GM19438 (cell line): ENCODE results near the gene CD2BP2.
A peak's percentile ranks its signal among the peaks of the same experiment; 100 is the strongest.
"Not testable (repeated sequence)": the region's sequence is repeated elsewhere in the genome, so short reads cannot be mapped to it uniquely, and the experiment has no call there.

Experiments used
- ATAC-seq: cut with Tn5 transposase; IDR thresholded peaks from one replicate; pipeline ENCODE4 v1.9.1; 2021; ENCODE audit warnings: low read depth; ENCODE audit not compliant: unreplicated experiment

The CD2BP2 gene

DNA sequence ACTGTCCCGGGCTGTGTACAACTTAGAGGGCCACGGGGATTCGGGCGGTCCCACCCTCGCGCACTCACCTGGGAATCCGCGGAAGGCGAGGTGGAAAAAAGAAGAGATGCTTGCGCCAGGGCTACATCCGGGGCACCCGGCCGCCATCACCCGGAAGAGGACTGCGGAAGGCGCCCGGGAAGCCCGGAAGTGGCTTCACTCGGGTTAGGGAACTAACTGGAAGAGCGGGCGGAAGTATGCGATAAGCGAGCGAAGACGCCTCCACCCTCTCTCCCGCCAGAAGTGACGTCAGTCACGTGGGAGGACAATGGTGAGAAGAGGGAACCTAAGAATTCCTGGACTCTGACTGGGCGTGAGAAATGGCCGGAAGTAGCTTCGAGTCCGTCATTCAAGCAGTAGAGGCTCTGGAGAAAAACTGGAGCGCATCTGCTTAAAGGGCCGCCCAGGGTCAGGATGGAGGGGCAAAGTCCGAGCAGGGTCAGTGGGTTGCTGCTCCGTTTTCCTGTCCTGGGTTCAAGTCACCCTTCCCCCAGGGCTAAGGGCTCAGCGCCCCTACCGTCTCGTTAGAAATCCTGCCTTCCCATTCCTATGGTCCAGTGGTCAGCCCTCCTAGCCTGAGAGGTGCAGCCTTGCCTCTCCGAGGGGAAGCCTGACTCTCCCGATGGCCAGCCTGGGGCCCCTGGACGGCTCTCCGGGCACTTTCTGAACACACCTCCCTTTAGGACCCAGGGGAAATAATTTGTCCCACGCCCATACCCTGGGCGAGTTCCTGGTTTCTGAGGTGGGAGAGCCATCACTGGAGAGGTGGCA, at the start of gene CD2BP2:
TSS of gene CD2BP2 (minus strand) at position 165 of the 810 bp plus-strand sequence. CDS start 627 bp downstream, outside the sequence.
- ATAC-seq = peak; percentile 61

DNA sequence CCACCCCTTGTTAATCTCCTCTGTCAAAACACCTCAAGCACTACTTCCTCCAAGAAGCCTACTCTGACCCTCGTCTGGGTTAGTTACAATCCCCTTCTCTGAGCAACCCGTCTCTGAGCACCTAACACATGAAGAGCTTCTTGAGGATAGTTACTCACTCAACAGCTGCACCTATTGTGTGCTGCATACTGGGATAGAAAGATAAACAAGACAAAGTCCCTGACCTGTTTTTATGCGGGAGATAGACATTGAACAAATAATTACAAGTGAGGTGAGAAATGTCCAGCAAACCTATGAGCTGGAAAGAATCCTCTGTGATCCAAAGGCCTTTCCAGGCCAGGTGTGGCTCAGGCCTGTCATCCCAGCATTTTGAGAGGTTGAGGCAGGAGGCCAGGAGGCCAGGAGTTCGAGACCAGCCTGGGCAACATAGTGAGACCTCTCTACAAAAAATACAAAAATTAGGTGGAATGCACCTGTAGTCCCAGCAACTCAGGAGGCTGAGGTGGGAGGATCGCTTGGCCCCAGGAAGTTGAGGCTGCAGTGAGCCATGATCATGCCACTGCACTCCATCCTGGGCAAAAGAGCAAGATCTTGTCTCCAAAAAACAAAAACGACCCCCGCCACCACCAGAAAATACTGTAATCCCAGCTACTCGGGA, 46.8 kb upstream of the CD2BP2 start:
- ATAC-seq = no peak

DNA sequence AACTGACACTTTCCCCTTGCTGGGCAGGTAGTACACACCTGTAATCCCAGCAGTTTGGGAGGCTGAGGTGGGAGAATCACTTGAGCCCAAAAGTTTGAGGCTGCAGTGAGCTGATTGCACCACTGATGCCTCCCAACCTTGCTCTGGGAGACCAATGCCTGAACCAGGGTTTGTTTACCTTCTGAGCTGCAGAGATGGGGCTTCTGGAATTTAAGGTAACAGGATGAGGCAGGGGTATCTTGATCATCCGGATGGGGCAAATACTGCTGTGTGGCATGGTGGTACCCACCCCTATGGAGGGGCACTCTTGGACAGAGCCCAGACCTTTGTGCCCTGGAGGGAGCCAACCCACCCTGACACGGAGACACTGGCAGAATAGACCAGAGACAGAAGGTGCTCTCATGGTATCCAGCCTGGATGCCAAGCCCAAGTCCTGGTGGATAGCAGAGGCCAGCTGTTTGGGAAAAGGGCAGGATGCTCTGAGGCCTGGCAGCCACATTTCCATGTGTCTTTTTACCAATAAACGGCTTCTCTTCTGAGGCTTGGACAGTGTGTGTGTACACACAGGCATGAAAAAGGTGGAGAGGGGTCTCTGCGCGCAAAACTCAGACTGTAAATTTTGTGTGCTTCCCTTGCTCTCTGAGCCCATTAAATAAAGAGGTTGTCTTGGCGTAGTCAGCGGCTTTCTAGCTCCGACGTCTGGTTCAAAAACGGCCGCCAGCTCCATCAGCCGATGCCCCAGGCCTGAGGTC, 44.5 kb upstream of the CD2BP2 start:
- no peak for ATAC-seq

DNA sequence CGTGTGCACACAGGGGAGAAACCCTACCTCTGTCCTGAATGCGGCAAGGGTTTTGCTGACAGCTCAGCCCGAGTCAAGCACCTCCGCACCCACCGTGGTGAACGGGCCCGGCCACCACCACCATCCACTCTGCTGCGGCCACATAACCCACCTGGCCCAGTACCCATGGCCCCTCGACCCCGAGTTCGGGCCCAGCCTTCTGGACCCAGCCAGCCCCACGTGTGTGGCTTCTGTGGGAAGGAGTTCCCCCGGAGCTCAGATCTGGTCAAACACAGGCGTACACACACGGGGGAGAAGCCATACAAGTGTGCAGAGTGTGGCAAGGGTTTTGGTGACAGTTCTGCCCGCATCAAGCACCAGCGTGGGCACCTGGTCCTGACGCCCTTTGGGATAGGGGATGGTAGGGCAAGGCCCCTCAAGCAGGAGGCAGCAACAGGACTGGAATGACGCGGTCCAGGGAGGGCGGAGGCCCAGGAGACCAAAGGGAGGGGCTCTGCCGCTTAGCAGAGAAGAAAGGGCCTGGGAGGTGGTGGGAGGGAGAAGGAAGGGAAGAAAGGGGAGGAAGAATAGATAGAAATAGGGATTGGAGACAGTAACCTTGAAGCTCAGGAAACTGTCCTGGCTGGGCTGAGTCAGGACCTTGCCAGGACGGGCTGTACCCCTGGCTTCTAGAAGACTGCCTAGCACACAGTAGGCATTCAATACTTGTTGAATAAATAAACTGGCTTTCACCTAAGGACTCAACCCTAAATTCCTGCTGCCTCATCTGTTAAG, 43.7 kb upstream of the CD2BP2 start:
- no peak for ATAC-seq

DNA sequence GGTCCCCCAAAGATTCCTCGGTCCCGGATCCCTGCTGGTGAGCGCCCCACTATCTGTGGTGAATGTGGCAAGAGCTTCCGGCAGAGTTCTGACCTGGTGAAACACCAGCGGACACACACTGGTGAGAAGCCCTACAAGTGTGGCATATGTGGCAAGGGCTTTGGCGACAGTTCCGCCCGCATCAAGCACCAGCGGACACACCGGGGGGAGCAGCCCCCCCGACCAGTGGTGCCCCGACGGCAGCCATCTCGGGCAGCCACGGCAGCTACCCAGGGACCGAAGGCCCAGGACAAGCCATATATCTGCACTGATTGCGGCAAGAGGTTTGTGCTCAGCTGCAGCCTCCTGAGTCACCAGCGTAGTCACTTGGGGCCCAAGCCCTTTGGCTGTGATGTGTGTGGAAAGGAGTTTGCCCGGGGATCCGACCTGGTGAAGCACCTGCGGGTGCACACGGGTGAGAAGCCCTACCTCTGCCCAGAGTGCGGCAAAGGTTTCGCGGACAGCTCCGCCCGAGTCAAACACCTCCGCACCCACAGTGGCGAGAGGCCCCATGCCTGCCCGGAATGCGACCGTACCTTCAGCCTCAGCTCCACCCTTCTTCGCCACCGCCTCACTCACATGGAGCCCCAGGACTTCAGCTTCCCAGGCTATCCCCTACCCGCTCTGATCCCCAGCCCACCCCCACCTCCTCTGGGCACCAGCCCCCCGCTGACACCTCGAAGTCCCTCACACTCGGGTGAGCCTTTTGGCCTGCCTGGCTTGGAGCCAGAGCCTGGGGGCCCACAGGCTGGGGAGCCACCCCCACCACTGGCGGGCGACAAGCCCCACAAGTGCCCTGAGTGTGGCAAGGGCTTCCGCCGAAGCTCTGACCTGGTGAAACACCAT, 42.9 kb upstream of the CD2BP2 start:
- no peak for ATAC-seq

DNA sequence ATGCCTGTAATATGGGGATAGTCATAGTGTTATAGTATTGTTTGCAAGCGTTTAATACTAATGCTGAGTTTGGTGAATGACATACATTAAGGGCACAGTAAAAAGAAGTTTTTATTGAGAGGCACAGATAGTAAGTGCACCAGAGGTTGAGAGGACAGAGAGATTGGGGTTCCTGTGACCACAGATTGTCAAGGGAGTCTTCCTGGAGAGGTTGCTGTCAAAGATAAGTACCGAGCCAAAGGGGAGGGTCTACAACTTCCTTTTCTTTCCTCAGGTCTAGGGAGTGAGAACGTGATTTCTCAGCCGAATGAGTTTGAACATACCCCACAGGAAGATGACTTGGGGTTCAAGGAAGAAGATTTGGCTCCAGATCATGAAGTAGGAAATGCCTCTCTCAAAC, 41.9 kb upstream of the CD2BP2 start:
- ATAC-seq = no peak

DNA sequence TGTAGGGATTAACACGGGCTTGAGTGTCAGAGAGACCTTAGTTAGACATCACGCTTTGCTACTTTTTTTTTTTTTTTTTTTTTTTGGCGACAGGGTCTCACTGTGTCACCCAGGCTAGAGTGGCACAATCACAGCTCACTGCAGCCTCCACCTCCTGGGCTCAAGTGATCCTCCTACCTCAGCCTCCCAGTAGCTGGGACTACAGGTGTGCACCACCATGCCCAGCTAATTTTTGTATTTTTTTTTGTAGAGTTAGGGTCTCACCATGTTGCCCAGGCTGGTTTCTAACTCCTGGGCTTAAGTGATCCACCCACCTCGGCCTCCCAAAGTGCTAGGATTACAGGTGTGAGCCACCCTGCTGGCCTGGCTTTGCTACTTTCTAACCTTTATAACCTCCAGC, 41.5 kb upstream of the CD2BP2 start:
- not testable (repeated sequence) for ATAC-seq

DNA sequence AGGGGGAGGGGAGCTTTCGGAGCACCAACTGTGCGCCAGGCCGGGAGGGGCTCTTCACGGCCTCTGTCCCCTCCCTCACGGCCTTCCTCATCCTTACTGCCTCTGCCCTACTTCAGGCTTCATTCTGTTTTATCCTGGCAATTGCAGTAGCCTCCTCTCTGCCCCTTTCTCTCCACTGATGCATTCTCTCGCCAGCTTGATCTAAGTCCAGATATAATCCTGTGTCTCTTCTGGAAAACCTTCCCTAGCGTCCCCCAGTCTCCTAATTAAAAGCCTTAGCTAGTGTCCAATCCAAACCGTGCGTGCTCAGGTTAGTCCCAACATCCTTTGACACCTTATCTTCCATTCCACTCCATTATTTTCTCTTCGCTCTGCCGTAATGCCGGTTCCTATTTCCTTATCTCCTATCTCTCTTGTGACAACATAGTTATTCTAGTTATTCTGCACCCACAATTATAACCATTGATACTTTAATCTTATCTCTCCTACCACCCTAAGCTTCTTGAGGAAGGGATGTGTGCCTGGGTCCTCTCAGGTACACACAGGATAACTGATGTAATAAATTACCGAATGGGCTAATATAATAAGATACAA, 41.0 kb upstream of the CD2BP2 start:
- ATAC-seq = no peak

DNA sequence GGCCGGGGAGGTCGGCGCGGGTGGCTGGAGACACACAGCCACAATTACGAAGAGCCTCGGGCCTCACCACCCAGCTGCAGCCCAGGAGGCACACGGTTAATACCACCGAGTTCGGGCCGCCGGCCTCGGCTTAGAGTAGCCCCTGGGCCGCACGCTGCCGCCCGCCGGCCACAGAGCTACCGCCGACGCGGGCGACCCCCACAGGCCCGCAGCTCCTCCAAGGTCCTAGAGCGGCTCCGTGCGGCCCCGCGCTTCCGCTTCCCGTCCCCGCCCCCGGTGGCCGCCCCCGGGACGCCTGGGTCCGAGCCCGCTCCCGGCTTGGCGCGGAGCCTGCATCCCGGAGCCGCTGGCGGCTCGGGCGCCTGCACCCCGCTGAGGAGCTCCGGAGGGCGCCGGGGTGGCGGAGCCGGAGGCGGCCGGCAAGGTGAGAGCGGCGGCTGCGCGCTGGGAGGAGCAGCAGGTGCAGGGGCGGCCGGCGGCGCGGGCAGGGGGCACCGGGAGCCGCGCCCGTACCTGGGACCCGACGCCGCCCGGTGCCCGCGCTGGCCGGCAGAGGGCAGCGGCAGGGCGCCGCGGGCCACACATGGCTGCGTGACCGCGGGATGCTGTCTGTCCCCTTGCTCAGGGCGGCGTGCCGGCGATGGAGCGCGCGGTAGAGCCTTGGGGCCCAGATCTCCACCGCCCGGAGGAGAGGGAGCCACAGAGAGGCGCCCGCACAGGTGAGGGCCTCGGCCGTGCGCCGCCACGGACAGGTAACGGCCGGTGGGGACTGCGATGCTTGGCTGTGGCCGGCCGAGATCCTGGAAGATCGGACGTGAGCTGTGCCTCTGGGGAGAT, 40.3 kb upstream of the CD2BP2 start, which contains the start of gene ZNF48:
TSS of gene ZNF48 (plus strand) at position 266 of the 837 bp plus-strand sequence. CDS start at position 641, 375 bp downstream.
- peak; percentile 66 for ATAC-seq

DNA sequence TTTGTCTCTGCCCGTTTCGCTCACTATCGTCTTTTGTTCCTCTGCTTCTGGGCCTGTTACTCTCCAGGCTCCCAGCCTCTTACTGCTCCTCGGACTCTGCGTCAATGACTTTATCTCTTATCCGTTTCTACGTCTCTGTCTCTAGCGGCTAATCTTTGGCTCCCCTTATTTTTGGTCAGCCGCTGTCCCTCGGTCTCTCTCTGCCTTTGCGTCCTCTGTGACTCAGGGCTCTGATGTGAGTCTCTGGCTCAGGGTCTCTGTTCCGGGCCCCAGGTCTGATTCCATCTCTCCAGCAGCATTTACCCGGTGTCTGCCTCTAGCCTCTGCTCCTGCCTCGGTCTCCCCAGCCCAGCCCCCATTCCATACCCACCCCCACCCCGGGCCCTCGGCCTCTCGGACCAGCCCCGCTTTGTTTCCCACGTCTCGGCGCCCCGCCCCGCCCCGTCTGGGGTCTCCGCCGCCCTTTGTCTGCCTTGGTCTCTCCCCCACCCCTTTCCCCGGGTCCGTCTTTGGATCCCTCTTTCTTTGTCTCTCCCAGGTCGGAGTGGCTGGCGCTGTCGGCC, 39.6 kb upstream of the CD2BP2 start:
- ATAC-seq = no peak

DNA sequence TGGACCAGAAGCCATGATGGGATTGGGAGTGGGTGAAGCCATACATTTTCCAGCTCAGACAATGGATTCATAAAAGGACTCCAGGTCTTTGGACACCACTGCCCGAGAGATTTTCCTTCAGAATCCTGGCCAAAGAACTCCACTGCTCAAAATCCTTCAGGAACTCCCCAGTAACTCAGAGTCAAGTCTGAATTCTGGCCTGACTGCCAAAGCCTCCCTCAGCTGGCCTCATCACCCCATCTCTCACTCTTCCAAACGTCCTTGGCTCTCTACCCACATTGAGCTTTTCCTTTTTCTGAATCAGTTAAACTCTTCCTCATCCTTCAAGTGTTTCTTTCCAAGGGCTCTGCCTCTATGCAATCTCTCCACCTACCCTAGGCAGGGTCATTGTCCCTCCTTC, 28.4 kb upstream of the CD2BP2 start:
- ATAC-seq = no peak

DNA sequence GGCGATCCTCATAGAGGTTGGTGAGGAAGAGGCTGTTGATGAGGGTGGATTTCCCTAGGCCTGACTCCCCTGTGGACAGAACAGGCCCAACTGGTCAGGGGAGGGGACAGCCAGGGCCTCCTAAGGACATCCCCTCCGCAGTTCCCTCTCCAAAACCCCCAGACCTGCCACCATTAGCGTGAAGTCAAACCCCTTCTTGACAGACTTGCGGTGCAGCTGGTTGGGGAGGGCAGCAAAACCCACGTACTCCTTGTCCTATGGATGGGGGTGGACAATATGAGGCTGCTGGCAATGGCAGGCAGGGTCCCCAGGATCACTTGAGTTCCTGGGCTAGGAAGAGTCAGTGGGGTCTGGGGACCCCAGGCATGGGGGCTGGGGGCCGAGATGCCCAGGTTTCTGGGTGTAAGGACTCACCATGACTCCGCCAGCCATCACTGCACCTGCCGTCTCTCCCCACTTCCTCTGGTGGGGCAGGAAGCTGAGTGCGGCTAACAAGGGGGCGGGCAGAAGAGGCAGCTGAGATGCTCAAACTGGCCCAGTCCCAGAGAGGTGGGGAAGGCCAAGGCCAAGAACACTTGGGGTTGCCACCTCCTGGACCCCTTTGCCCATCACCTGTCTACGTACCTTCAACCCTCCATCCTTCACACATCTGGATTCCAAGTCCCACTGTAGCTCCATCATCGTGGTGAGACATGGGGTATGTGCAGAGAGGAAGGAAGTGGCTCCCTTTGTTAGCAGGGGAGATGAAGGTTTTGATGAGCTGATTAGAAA, 27.2 kb upstream of the CD2BP2 start, which contains the start of gene SEPTIN1:
TSS of gene SEPTIN1 (minus strand) at position 451 of the 771 bp plus-strand sequence. CDS start at position 432, 19 bp downstream.
- no peak for ATAC-seq

DNA sequence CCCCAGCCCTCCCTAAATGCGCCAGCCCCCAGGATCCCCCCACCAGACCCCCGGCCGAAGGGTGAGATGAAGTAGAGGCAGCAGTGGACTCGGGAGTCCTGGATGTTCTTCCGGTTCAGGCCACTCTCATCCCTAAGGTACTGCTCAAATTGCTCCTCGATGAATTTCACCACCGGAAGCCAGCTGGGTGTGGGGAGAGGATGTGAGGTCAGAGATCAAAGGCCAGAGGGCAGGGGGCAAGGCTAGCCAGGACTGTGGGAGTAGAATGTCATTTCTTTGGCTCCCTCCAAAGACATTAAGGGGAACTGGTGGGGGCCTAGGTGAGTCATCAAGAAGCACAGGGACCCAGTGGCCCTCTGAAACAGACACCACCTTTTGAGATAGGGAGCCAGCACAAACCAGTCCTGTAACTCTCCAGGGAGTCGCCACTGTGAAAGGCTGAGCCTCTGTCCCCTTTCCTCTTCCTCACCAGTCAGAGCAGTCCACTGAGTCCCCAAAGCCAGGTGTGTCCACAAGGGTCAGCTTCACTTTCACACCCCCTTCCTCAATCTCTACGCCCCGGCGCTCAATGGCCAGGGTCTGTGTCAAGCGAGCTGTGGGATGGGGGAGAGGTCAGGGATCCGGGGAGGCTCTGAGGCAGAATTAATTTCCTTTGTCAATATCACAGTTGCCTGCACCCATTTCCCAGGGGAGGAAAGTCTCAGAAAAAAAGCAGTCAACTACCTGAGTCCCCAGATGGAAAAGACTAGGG, 26.4 kb upstream of the CD2BP2 start:
- no peak for ATAC-seq

DNA sequence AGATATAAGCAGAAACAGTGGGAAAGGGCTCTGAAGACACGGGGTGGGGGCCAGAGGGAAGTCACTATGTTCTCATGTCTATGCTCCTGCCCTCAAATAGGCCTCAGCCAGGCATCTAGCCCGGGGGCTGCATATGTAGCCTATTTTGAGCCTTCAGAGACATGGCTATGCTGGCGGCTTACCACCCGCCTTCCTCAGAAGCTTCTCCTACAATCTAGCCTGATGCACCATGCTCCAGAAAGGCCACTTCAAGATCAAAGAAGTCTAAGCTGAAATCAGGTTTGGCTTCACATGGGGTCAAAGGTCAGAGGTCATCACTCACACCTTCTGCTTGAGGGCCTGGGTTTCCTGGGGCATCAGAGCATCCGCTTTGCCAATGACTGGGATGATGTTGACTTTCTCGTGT, 25.7 kb upstream of the CD2BP2 start:
- no peak for ATAC-seq

DNA sequence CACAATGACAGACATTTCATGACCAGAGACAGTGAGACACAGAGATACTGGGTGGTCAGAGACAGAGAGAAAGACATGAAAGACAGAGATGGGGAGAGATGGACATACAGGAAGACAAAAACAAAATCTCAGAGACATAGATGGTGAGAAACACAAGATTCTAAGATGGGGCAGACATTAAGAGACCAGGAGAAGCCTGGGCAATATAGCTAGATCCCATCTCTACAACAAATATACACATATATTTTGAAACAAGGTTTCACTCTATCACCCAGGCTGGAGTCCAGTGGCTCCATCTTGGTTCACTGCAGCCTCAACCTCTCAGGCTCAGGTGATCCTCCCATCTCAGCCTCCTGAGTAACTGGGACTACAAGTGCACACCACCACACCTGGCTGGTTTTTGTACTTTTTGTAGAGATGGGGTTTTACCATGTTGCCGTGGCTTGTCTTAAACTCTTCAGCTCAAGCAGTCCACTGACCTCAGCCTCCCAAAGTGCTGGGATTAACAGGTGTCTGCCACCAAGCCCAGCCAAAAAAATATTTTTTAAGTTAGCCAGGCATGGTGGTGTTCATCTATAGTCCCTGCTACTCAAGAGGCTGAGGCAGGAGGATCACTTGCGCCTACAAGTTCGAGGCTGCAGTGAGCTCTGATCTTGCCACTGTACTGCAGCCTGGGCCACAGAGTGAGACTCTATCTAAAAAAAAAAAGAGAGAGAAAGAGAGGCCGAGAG, 25.1 kb upstream of the CD2BP2 start:
- no peak for ATAC-seq
